WERI-Rb-1 (cell line): ENCODE measurements around the gene TPRG1L.

ENCODE experiments used
- DNase-seq: peaks from one replicate; pipeline ENCODE4 v3.0.0-alpha.2; 2020
- H3K27ac ChIP-seq: fragments of 250-450 bp; sonication (Bioruptor Pico); 2 replicates; pipeline ENCODE4 v1.5.1; 2020; ENCODE audit warnings: mild to moderate bottlenecking, moderate library complexity
- H3K27me3 ChIP-seq: fragments of 250-450 bp; sonication (Bioruptor Pico); 2 replicates; pipeline ENCODE4 v1.5.1; 2021; ENCODE audit warnings: mild to moderate bottlenecking, low read depth, moderate library complexity; ENCODE audit not compliant: insufficient read depth, severe bottlenecking
- H3K36me3 ChIP-seq: fragments of 250-450 bp; sonication (Bioruptor Pico); 2 replicates; pipeline ENCODE4 v1.5.1; 2020; ENCODE audit warnings: mild to moderate bottlenecking, moderate library complexity
- H3K4me3 ChIP-seq: 2 replicates; pipeline ENCODE4 v1.5.1; 2011; ENCODE audit warnings: low read depth, mild to moderate bottlenecking, control low read depth, low read length
- H3K9me3 ChIP-seq: fragments of 250-450 bp; sonication (Bioruptor Pico); 2 replicates; pipeline ENCODE4 v1.5.1; 2021; ENCODE audit warnings: mild to moderate bottlenecking, moderate library complexity; ENCODE audit not compliant: severe bottlenecking
- TF ChIP-seq, protein P1 (sequence below): IDR thresholded peaks from 2 replicates; pipeline ENCODE4 v1.5.1; 2011; ENCODE audit warnings: low read depth, mild to moderate bottlenecking, control low read depth, inconsistent platforms, low read length

Gene TPRG1L

GRCh38 chr1:3609016-3609768 lies 15.6 kb upstream of the TPRG1L start:
- Histone ChIP-seq H3K27ac (peak overlapping the region; percentile 71), H3K4me3 (no peak overlapping the region), H3K36me3 (no peaks in the 10 kb centered on the region), H3K9me3 (peaks cover 6% of the 10 kb centered on the region), H3K27me3 (peaks cover 4% of the 10 kb centered on the region)
- no peak for DNase-seq
- TF ChIP-seq, protein P1, sequence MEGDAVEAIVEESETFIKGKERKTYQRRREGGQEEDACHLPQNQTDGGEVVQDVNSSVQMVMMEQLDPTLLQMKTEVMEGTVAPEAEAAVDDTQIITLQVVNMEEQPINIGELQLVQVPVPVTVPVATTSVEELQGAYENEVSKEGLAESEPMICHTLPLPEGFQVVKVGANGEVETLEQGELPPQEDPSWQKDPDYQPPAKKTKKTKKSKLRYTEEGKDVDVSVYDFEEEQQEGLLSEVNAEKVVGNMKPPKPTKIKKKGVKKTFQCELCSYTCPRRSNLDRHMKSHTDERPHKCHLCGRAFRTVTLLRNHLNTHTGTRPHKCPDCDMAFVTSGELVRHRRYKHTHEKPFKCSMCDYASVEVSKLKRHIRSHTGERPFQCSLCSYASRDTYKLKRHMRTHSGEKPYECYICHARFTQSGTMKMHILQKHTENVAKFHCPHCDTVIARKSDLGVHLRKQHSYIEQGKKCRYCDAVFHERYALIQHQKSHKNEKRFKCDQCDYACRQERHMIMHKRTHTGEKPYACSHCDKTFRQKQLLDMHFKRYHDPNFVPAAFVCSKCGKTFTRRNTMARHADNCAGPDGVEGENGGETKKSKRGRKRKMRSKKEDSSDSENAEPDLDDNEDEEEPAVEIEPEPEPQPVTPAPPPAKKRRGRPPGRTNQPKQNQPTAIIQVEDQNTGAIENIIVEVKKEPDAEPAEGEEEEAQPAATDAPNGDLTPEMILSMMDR: no peak

DNA sequence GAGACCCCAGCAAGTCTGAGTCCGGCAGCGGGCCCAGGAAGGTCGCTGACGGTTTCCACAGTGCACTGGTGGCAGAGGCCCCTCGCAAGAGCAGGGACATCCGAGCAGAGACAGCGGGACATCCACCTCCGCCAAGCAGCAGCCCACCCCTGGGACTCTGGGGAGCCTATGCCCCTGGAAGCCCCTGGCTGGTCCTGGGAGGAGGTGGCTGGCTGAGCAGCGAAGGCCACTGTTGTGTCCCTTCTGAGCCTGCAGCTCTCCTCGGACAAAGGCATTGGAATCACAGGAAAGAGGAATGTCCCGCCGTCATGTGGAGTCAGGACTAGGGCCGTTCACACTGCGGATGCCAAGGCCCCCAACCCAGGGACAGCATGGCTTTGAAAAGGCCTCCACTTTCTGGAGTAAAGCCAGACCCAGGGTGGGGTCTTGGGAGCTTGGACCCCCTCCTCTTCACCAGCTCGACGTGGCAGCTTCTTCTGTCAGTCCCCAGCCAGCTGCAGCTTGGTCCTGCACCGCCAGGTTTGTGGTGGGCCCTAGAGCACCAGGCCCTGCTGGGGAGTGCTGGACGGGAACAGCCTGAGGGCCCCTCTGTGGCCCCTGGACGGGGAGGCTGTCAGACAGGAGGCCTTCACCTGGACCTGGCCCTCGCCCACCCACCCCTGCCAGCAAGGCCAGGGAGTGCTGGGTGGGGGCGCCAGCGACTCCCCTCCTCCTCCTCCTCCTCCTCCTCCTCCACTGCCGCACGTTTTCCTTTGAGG lies 14.9 kb upstream of the TPRG1L start:
- no peak for DNase-seq
- Histone ChIP-seq H3K36me3 (no peaks in the 10 kb centered on the region), H3K27ac (no peak overlapping the region), H3K4me3 (peak overlapping the region; percentile 47; the same call in 1 of the 2 replicates), H3K27me3 (peaks cover 4% of the 10 kb centered on the region), H3K9me3 (no peaks in the 10 kb centered on the region)
- TF ChIP-seq, protein P1: no peak

DNA sequence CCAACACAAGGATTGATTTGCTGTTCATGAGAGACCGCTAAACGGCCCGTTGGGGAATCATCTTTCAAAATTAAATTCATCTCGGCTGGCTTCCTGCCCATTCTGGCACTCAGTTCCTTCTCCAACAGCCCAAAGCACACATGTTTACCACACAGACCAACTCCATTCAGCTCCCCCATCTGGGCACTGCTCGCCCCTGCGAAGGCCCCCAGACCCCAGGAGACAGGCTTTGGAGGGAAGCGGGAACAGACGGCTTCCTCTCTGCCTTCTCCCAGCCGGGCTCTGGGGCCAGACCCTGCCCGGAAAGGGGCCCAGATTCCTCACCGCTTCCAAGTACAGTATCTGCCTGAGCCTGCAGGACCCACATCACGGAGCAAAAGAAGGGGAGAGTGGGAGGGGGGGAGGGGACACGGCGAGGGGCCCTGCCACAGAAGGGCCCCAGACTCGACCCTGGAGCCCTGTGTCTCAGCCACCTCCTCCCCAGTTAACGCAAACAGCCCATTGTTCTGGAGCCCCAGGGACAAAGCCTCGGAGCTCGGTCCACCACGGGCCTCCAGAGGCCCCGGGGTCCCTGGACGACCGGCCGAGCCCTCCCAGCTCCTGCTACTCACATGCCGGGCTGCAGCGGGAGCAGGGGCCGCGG lies 14.2 kb upstream of the TPRG1L start:
- Histone ChIP-seq H3K36me3 (no peaks in the 10 kb centered on the region), H3K27ac (peak overlapping the region; percentile 21), H3K4me3 (peak overlapping the region; percentile 47), H3K27me3 (peaks cover 4% of the 10 kb centered on the region), H3K9me3 (no peaks in the 10 kb centered on the region)
- DNase-seq: no peak
- TF ChIP-seq, protein P1: no peak

DNA sequence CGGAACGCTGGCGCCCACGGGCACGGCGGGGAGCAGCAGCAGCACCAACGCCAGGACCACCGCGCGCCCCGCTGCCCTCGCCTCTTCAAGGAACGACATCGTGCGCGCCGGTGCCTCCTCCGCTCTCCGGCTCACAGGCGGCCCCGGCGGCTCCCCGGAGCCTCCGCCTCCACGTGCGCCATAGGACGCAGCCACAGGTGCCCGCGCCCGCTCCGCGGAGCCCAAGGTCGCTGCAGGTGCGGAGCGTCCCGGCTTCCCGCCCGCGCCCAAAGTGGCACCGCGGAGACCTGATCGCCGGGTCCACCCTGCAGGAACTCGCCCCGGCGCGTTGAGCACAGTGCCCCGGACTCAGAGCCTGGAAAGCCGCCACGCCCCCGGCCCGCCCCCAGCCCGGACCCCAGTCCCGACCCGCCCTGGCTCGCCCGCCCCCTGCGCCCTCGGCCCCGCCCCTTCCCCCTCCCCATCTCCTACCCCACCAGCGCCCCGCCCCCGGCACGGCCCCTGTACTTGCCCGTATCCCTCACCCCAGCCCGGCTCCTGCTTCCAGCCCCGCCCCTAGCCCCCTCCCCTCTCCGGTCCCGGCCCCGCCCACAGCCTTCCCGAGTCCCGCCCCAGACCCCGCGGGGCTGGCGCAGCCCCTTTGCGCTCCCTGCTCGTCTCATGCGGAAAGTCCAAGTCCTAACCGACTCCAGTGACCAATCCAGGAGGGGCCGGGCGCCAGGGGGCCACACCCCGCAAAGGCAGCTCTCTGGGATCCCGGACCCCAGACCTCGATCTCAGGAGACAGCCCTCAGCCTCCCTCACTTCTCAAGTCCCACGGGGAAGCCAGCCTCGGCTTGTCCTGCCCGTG lies 13.4 kb upstream of the TPRG1L start, which contains the start of gene MEGF6:
MEGF6 (minus strand) TSS at position 339 of the 850 bp plus-strand sequence; CDS start at position 99, 240 bp downstream.
- TF ChIP-seq, protein P1: no peak
- peak within 1 kb of the TSS; percentile 49 for H3K4me3 ChIP-seq

DNA sequence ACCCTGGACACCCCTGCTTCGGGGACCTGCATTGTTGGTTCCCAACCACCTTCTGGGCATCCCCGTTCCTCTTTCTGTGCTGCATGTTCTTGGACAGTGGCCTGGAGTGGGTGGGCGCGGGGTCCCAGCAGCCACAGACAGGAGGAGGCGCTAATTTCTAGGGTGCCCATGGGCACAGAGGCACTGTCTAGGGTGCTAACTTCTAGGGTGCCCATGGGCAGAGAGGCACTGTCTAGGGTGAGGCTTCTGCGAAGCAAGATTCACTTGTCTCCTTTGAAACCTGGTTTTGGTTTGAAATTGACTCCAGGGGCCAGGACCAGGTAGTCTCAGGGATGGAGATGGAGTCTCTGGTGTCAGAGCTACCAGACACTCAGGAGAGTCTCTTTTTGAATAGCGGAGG lies 12.7 kb upstream of the TPRG1L start:
- H3K4me3 ChIP-seq: peak overlapping the region; percentile 49
- peaks cover 4% of the 10 kb centered on the region for H3K27me3 ChIP-seq
- H3K9me3 ChIP-seq: no peaks in the 10 kb centered on the region
- H3K36me3 ChIP-seq: no peaks in the 10 kb centered on the region
- TF ChIP-seq, protein P1: no peak
- DNase-seq: no peak
- H3K27ac ChIP-seq: no peak overlapping the region

More for the DNA sequence above, 13.4 kb upstream of the TPRG1L start, which contains the start of gene MEGF6:
- Histone ChIP-seq H3K27me3 (peaks cover 4% of the 10 kb centered on the region), H3K27ac (peak within 1 kb of the TSS; percentile 41), H3K36me3 (no peaks in the 10 kb centered on the region), H3K9me3 (no peaks in the 10 kb centered on the region)
- DNase-seq: peak; percentile 96
